Omental fat pad (tissue), 4 donors: ENCODE results near the gene ZDHHC18. TPM values are rescaled to one million over a fixed set of nuclear protein-coding genes. Genes with fewer than 3 reads are reported as not detected.
A peak's percentile ranks its signal among the peaks of the same experiment; 100 is the strongest.

Experiments
- ATAC-seq: fragments of 150-250 bp; one replicate; pipeline ENCODE4 v1.9.1; 2016; ENCODE audit warnings: mild to moderate bottlenecking, moderate library complexity; ENCODE audit not compliant: low FRiP score
- DNase-seq: peaks from one replicate; pipeline ENCODE4 v3.0.0-alpha.2; 2019; ENCODE audit warnings: low spot score
- CTCF ChIP-seq, 3 donors: fragments of 450-650 bp; IDR thresholded peaks; one replicate each; pipeline ENCODE4 v1.5.1; 2016 to 2017; ENCODE audit warnings: antibody characterized with exemption in 3 of 3, mild to moderate bottlenecking in 3 of 3, moderate library complexity in 2 of 3
- small RNA-seq: library from RNA; depleted of rRNA; stranded (forward); fragments of <200 nt; gene quantifications from one replicate; pipeline ENCODE3, GENCODE V24; 2016
- total RNA-seq, 4 donors: library from RNA; depleted of rRNA; stranded (reverse); fragments of >200 nt; gene quantifications; one replicate each; pipeline ENCODE4 v1.1.0, GENCODE V29; 2016

ZDHHC18 gene
- total RNA-seq, 4 donors from 2014 or later, result 27.4 to 81.1 (median 33.5) TPM

- DNase-seq, result no peak
- ATAC-seq, result no peak
- TF ChIP-seq CTCF (IDR thresholded peaks at IDR 0.05), result no peak
Observed at GRCh38 chr1:26894263-26894662, 67.8 kb downstream of the ZDHHC18 start.

GRCh38 chr1:26897351-26897750 is 70.9 kb downstream of the ZDHHC18 start:
- ATAC-seq (no peak), DNase-seq (no peak)
- no peak for TF ChIP-seq CTCF (IDR thresholded peaks at IDR 0.05)

GRCh38 chr1:26900001-26900814 is 73.7 kb downstream of the ZDHHC18 start, which contains the start of gene GPATCH3:
TSS of gene GPATCH3 (minus strand) at chr1:26900467. CDS start at chr1:26900442, 25 bp downstream.
- TF ChIP-seq CTCF (IDR thresholded peaks at IDR 0.05), result no peak
- peak; percentile 96 for DNase-seq
- peak; percentile 77 for ATAC-seq

GRCh38 chr1:26900815-26901511 is 74.5 kb downstream of the ZDHHC18 start:
- no peak for TF ChIP-seq CTCF (IDR thresholded peaks at IDR 0.05)
- ATAC-seq, result no peak
- no peak for DNase-seq

Small RNA genes within 50 kb of the gene (small RNA-seq; reads per million reads assigned to genes)
- not detected for gene RN7SL165P

Other genes with a start within 250 kb of the ZDHHC18 start
- 10 to 100 TPM; 25.8 to 48.4 (median 40.6) TPM for gene ARID1A, start 130.7 kb upstream of the ZDHHC18 start, total RNA-seq
- gene PIGV, start 38.7 kb upstream of the ZDHHC18 start, total RNA-seq, result 10 to 100 TPM in 3 of 4 donors, 1 to 10 TPM in 1; 7.9 to 17.1 (median 16.5) TPM
- gene SFN, start 36.5 kb downstream of the ZDHHC18 start, total RNA-seq, result 1 to 10 TPM in 2 of 4 donors, under 1 TPM in 1, not detected in 1; 0.38 to 4.9 (median 1.9) TPM
- 10 to 100 TPM in 3 of 4 donors, 1 to 10 TPM in 1; 9.4 to 18.0 (median 11.0) TPM for gene GPN2, start 63.6 kb downstream of the ZDHHC18 start, total RNA-seq
- gene GPATCH3, start 73.8 kb downstream of the ZDHHC18 start, total RNA-seq, result 10 to 100 TPM in 2 of 4 donors, 1 to 10 TPM in 2; 5.4 to 13.6 (median 10.6) TPM
- gene NR0B2, start 87.3 kb downstream of the ZDHHC18 start, total RNA-seq, result not detected
- gene NUDC, start 95.1 kb downstream of the ZDHHC18 start, total RNA-seq, result 10 to 100 TPM; 35.5 to 53.7 (median 44.5) TPM
- under 1 TPM in 2 of 4 donors, not detected in 2; 0.28 to 0.50 TPM for gene KDF1, start 133.8 kb downstream of the ZDHHC18 start, total RNA-seq
- 10 to 100 TPM in 3 of 4 donors, 1 to 10 TPM in 1; 7.1 to 24.6 (median 15.2) TPM for gene TRNP1, start 167.0 kb downstream of the ZDHHC18 start, total RNA-seq
- gene TENT5B, start 186.2 kb downstream of the ZDHHC18 start, total RNA-seq, result 10 to 100 TPM in 2 of 4 donors, 1 to 10 TPM in 2; 2.4 to 16.1 (median 10.4) TPM